ENCODE measurements around the gene C4BPA.

Gene C4BPA

GRCh38 chr1:207077470-207078377, 26.3 kb upstream of the C4BPA start:
- peaks cover 6% of the 10 kb centered on the region for H3K4me1 Mint-ChIP-seq

GRCh38 chr1:207078578-207079132, 25.4 kb upstream of the C4BPA start:
- H3K4me3 Mint-ChIP-seq: no peak overlapping the region
- no peak for DNase-seq
- no peaks in the 10 kb centered on the region for H3K36me3 Mint-ChIP-seq (ENCODE audit: low read depth)
- H3K27ac Mint-ChIP-seq: no peak overlapping the region
- H3K4me1 Mint-ChIP-seq: no peaks in the 10 kb centered on the region
- H3K9me3 Mint-ChIP-seq: no peaks in the 10 kb centered on the region
- TF ChIP-seq CTCF (IDR thresholded peaks at IDR 0.05): no peak
- H3K27me3 Mint-ChIP-seq (ENCODE audit: low read depth, poor library complexity): peaks cover 19% of the 10 kb centered on the region

More at GRCh38 chr1:207077470-207078377, 26.3 kb upstream of the C4BPA start:
- peak; percentile 93 for TF ChIP-seq CTCF (IDR thresholded peaks at IDR 0.05)
- H3K9me3 Mint-ChIP-seq: no peaks in the 10 kb centered on the region
- no peak overlapping the region for H3K27ac Mint-ChIP-seq
- H3K27me3 Mint-ChIP-seq (ENCODE audit: low read depth, poor library complexity): peaks cover 9% of the 10 kb centered on the region
- H3K36me3 Mint-ChIP-seq (ENCODE audit: low read depth): no peaks in the 10 kb centered on the region
- peak; percentile 64 for DNase-seq
- no peak overlapping the region for H3K4me3 Mint-ChIP-seq

- Mint-ChIP-seq H3K4me3 (no peak overlapping the region), H3K27ac (no peak overlapping the region), H3K27me3 (ENCODE audit: low read depth, poor library complexity) (peaks cover 15% of the 10 kb centered on the region), H3K36me3 (ENCODE audit: low read depth) (no peaks in the 10 kb centered on the region), H3K9me3 (no peaks in the 10 kb centered on the region), H3K4me1 (peaks cover 9% of the 10 kb centered on the region)
- no peak for DNase-seq
- TF ChIP-seq CTCF (IDR thresholded peaks at IDR 0.05): no peak
Measured at GRCh38 chr1:207079706-207080241, 24.3 kb upstream of the C4BPA start.

- Mint-ChIP-seq H3K27me3 (ENCODE audit: low read depth, poor library complexity) (peaks cover 17% of the 10 kb centered on the region), H3K4me1 (peaks cover 9% of the 10 kb centered on the region), H3K9me3 (no peaks in the 10 kb centered on the region), H3K36me3 (ENCODE audit: low read depth) (no peaks in the 10 kb centered on the region), H3K4me3 (no peak overlapping the region), H3K27ac (no peak overlapping the region)
- no peak for TF ChIP-seq CTCF (IDR thresholded peaks at IDR 0.05)
- no peak for DNase-seq
Measured at GRCh38 chr1:207081088-207081487, 22.9 kb upstream of the C4BPA start.

GRCh38 chr1:207081806-207082205, 22.2 kb upstream of the C4BPA start:
- Mint-ChIP-seq H3K27ac (no peak overlapping the region), H3K27me3 (ENCODE audit: low read depth, poor library complexity) (peaks cover 17% of the 10 kb centered on the region), H3K36me3 (ENCODE audit: low read depth) (no peaks in the 10 kb centered on the region), H3K4me1 (peaks cover 9% of the 10 kb centered on the region), H3K4me3 (no peak overlapping the region), H3K9me3 (no peaks in the 10 kb centered on the region)
- TF ChIP-seq CTCF (IDR thresholded peaks at IDR 0.05): no peak
- DNase-seq: no peak
